Fibroblast of skin of right biceps (primary cell): ENCODE results near the gene PGC.

Source experiments
- DNase-seq: peaks from one replicate; pipeline ENCODE4 v3.0.0-alpha.2; 2013

The PGC gene

GRCh38 chr6:41711323-41712038 is 35.7 kb downstream of the PGC start:
- no peak for DNase-seq

DNA sequence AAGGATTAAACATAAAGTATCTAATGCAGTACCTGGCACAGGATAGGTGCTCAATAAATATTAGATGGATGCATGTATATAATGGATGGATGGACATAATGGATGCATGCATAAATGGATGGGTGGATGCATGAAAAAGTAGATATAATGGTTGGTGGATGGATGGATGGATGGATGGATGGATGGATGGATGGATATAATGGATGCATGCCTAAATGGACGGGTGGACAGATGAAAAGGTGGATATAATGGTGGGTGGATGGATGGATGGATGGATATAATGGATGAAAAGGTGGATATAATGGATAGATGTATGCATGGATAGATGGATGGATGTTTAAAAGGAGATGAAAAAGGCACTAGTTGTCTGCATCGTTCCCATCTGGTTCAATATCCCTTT is 37.8 kb downstream of the PGC start:
- no peak for DNase-seq

- DNase-seq, result no peak
Observed at GRCh38 chr6:41708856-41709255, 38.3 kb downstream of the PGC start.

GRCh38 chr6:41707565-41708200 is 39.5 kb downstream of the PGC start:
- DNase-seq, result no peak

GRCh38 chr6:41706876-41707564 is 40.2 kb downstream of the PGC start:
- peak; percentile 47 for DNase-seq

- peak; percentile 67 for DNase-seq
Observed at GRCh38 chr6:41705996-41706835, 41.0 kb downstream of the PGC start.

GRCh38 chr6:41705311-41705995 is 41.7 kb downstream of the PGC start:
- DNase-seq, result no peak

GRCh38 chr6:41704656-41705310 is 42.4 kb downstream of the PGC start:
- no peak for DNase-seq

DNA sequence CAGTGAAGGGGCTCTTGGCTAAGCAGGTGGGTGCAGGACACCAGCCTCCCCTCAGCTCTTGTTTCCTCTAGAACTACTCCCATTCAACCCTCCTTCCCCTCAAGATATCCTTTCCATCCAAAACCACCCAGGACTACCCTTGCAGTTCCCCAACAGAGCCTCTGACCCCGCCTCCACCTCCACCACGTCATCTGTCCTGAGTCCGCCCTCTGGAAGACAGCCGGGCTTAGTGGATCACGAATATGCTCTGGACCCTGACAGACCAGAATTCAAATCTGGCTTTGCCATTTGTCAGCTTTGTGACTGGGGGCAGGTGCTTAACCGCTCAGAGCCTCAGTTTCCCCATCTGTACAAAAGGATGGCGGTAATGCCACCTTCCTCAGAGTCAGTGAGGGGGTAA is 43.2 kb downstream of the PGC start:
- DNase-seq, result no peak

GRCh38 chr6:41702771-41703494 is 44.3 kb downstream of the PGC start:
- DNase-seq, result no peak

DNA sequence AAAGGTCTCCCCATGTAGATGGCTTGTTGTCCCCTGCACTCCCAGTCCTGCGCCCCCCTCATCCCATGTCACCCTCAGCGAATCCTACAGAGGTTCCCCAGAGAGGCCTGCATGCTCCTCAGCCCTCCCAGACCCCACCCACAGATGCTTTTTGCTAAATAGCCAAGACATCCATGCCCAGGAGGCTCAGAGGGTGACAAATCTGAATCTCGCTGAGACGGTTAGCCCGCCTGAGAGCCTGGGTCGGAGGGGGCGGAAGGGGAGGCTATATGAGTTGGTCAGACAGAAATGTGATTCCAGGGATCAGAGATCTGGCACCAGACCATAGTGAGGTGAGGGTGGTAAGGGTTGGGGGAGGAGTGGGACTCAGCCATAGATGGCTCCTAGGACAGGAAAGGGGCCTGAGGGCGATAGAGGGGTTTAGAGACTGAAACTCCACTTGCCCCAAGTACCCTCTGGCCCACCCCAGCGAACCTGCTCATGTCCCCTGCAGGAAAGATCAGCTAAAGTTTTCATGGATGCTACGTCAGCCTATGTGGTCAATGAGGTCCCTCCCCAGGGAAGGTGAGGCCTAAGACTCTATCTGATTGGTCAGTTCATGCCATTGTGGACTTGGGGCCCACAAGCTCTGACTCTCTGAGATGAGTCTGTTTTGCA is 45.0 kb downstream of the PGC start:
- no peak for DNase-seq

- no peak for DNase-seq
Observed at GRCh38 chr6:41700463-41701347, 46.5 kb downstream of the PGC start.

GRCh38 chr6:41699063-41699462 is 48.1 kb downstream of the PGC start:
- no peak for DNase-seq

GRCh38 chr6:41697861-41698781 is 49.1 kb downstream of the PGC start:
- DNase-seq, result peak; percentile 97

GRCh38 chr6:41696788-41697187 is 50.4 kb downstream of the PGC start:
- no peak for DNase-seq

DNA sequence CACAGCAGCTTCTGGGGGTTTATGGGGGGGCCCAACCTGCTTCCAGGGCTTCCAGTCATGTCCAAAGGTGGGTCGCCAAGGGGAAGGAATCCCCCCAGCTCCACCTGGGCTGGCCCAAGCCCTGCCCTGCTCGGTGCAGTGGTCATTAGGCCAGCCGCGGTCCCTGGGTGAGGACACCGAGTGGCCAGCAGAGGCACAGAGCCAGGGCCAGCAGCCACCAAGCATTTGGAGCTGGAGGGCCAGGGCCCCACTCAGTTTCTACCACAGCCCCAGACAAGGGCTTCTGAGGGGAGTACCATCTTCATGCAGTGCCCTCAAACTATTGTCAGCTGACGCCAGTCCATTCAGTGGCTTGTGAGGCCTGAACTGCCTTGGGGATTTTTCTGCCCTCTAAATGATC is 51.4 kb downstream of the PGC start:
- no peak for DNase-seq

DNA sequence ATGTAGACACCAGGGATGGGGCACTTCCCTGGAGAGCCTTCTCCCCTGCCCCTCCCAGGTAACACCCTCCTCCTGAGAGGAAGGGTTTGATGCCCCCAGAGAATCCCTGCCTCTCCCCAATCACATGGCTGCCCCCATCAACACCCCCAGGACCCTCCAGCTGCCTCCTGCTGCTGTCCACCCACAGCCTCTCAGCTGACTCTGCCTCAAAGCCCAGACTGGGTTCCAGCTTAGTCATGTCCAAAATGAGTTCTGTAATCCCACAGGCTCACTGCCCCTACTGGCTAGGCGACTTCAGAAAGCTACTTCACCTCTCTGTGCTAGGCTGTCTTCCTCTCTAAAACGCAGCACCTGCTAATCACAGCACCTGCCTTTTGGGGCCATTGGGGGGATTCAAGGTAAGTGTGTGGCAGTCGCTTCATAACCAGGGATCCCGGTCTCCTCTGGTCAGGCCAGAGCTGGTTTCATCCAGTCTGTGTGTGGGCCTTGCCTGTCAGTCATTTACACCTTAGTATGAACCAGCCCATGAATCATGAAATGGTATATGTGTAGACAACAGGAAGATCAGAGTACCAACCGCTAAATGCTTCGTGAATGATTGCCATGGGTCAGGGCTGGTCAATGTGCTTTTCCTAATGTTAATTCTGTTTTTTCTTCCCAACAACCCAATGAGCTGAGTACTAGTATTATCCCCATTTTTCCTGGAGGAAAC is 52.2 kb downstream of the PGC start:
- DNase-seq, result peak; percentile 29
